ENCODE results near the gene STAC3. TPM values are rescaled to one million over a fixed set of nuclear protein-coding genes. Genes with fewer than 3 reads are reported as not detected.

Gene STAC3
- total and polyA plus RNA-seq, 10 of the 15 experiments (the other 5 are each of a cell fraction or from before 2014, with no cell fraction given) = 0.49 to 9.9 (median 3.8) TPM

DNA sequence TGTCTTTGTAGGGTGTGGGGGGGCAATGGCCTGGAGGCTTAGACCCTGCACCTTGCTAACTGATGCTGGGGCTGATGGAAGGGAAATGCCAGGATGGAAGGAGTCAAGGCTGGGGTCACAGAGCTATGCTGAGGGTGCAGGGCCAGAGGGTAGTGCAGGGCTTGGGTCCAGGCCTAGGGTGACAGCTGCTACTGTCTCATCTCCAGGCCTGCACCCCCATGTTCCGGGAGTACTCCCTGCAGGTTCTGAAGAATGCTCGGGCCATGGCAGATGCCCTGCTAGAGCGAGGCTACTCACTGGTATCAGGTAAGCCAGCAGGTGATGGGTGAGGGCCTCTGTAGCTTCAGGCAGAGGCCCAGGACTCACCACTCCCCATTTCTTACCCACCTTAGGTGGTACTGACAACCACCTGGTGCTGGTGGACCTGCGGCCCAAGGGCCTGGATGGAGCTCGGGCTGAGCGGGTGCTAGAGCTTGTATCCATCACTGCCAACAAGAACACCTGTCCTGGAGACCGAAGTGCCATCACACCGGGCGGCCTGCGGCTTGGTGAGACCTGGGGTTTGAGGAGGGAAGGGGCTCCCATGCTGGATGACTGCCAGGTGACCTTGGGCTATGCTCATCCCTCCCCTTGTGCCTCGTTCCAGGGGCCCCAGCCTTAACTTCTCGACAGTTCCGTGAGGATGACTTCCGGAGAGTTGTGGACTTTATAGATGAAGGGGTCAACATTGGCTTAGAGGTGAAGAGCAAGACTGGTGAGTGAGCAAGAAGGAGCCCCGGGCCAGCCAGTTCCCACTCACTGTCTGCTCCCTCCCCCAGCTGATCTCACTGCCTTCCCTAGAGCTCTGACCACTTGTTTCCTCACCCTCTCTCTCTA, 17.4 kb downstream of the STAC3 start:
- TF ChIP-seq POLR2A (IDR thresholded peaks at IDR 0.05; ENCODE audit: low read depth, low read length) (peak; percentile 49), JUNB (IDR thresholded peaks at IDR 0.05) (no peak), NFXL1 (IDR thresholded peaks at IDR 0.05; ENCODE audit: borderline replicate concordance) (no peak), ZNF24 (IDR thresholded peaks at IDR 0.05) (no peak)
- ChIA-PET SMC1A (ENCODE audit: uncharacterized antibody, unreplicated experiment) (interaction anchor here (1.0 kb wide), 1 partner anchor 20 kb away, joined by 3 read pairs; no protein-coding TSS in a partner anchor), POLR2A (interaction anchor here (0.6 to 1.1 kb wide), 2 partner anchors 10 to 605 kb away, joined by 3 read pairs; no protein-coding TSS in a partner anchor), CTCF (interaction anchor here (1.4 to 1.9 kb wide), 2 partner anchors 9 to 19 kb away, joined by 6 to 13 read pairs; no protein-coding TSS in a partner anchor), RAD21 (ENCODE audit: unreplicated experiment) (no interaction called here)
- WGBS (ENCODE audit: insufficient coverage, insufficient replicate concordance, low lambda C conversion rate, missing lambda C conversion rate) = 96% methylated on average over 15 of the region's 15 CpGs
- no peak overlapping the region for H2AFZ ChIP-seq (ENCODE audit: control insufficient read depth, low read depth, low read length)
- H3K4me1 ChIP-seq (ENCODE audit: control insufficient read depth, insufficient read depth, low read length) = peaks cover 28% of the 10 kb centered on the region
- in situ Hi-C loops (cut with MboI) = no loop called here
- H3K4me2 ChIP-seq (ENCODE audit: control insufficient read depth, insufficient read depth) = no peak overlapping the region; the same call in 1 of the 2 replicates
- H3K79me2 ChIP-seq (ENCODE audit: control insufficient read depth, insufficient read depth, low read length) = peaks cover 22% of the 10 kb centered on the region
- peaks cover 23 to 28% of the 10 kb centered on the region in 2 experiments for H3K36me3 ChIP-seq (ENCODE audit: control insufficient read depth in 2 of 2, insufficient read depth in 2 of 2, low read length in 1 of 2)
- FAIRE-seq = no peak
- H3K9ac ChIP-seq (ENCODE audit: control insufficient read depth, insufficient read depth, low read length) = no peak overlapping the region
- no peak overlapping the region for H3K27ac ChIP-seq (ENCODE audit: control insufficient read depth, insufficient read depth)
- ATAC-seq = no peak
- H4K20me1 ChIP-seq (ENCODE audit: control insufficient read depth, insufficient read depth) = no peaks in the 10 kb centered on the region
- BruUV-seq (replicated peaks) = no TSS peak
- peaks cover 0 to 3% of the 10 kb centered on the region in 2 experiments; a peak in 1 of 4 replicates for H3K27me3 ChIP-seq (replicated peaks in 1 of 2; ENCODE audit: control insufficient read depth in 2 of 2, insufficient read depth in 2 of 2, low read length in 1 of 2)
- intact Hi-C loops (cut with micrococcal nuclease; ENCODE audit: unreplicated experiment) = no loop called here
- no peaks in the 10 kb centered on the region for H3K9me3 ChIP-seq (replicated peaks; ENCODE audit: control insufficient read depth, insufficient read depth, low read length)
- no peak for DNase-seq (ENCODE audit: low read depth, low spot score)
- H3K4me3 ChIP-seq = no peak overlapping the region

GRCh38 chr12:57232156-57232756, 18.7 kb downstream of the STAC3 start:
- Histone ChIP-seq H3K79me2 (ENCODE audit: control insufficient read depth, insufficient read depth, low read length) (peaks cover 22% of the 10 kb centered on the region), H2AFZ (ENCODE audit: control insufficient read depth, low read depth, low read length) (no peak overlapping the region), H3K4me1 (ENCODE audit: control insufficient read depth, insufficient read depth, low read length) (peaks cover 19% of the 10 kb centered on the region), H3K27me3 (replicated peaks in 1 of 2; ENCODE audit: control insufficient read depth in 2 of 2, insufficient read depth in 2 of 2, low read length in 1 of 2) (no peaks in the 10 kb centered on the region), H3K27ac (ENCODE audit: control insufficient read depth, insufficient read depth) (no peak overlapping the region), H3K9me3 (replicated peaks; ENCODE audit: control insufficient read depth, insufficient read depth, low read length) (no peaks in the 10 kb centered on the region), H3K36me3 (ENCODE audit: control insufficient read depth in 2 of 2, insufficient read depth in 2 of 2, low read length in 1 of 2) (peaks cover 23 to 28% of the 10 kb centered on the region in 2 experiments), H3K4me3 (no peak overlapping the region), H3K4me2 (ENCODE audit: control insufficient read depth, insufficient read depth) (no peak overlapping the region), H3K9ac (ENCODE audit: control insufficient read depth, insufficient read depth, low read length) (no peak overlapping the region), H4K20me1 (ENCODE audit: control insufficient read depth, insufficient read depth) (no peaks in the 10 kb centered on the region)
- no peak for DNase-seq (ENCODE audit: low read depth, low spot score)
- in situ Hi-C loops (cut with MboI) (no loop called here), intact Hi-C loops (cut with micrococcal nuclease; ENCODE audit: unreplicated experiment) (no loop called here)
- RAD21 ChIA-PET (ENCODE audit: unreplicated experiment) = interaction anchor here (1.3 kb wide), 1 partner anchor 11 kb away, joined by 4 read pairs; no protein-coding TSS in a partner anchor
- WGBS (ENCODE audit: insufficient coverage, insufficient replicate concordance, low lambda C conversion rate, missing lambda C conversion rate) = 94% methylated on average over 19 of the region's 19 CpGs
- no TSS peak for BruUV-seq (replicated peaks)
- CTCF ChIA-PET = interaction anchor here (0.6 to 6.9 kb wide), 6 partner anchors 11 to 535 kb away, joined by 3 to 124 read pairs (median 4); no protein-coding TSS in a partner anchor
- ATAC-seq = no peak
- POLR2A ChIA-PET = interaction anchor here (0.5 kb wide), 1 partner anchor 21 kb away, joined by 3 read pairs; no protein-coding TSS in a partner anchor
- SMC1A ChIA-PET (ENCODE audit: uncharacterized antibody, unreplicated experiment) = no interaction called here
- FAIRE-seq = no peak
- no peak for TF ChIP-seq EP300 (IDR thresholded peaks at IDR 0.05; ENCODE audit: borderline replicate concordance in 1 of 2, control insufficient read depth in 1 of 2, low read depth in 2 of 2, low read length in 2 of 2)
- no peak for TF ChIP-seq SP1 (IDR thresholded peaks at IDR 0.05; ENCODE audit: low read depth, low read length)
- TF ChIP-seq RBBP5 (conservative IDR thresholded peaks at IDR 0.05) = no peak
- TF ChIP-seq CEBPB (IDR thresholded peaks at IDR 0.05; ENCODE audit: borderline replicate concordance in 1 of 2, low read depth in 2 of 2, low read length in 2 of 2) = no peak
- no peak for TF ChIP-seq SIX5 (IDR thresholded peaks at IDR 0.05; ENCODE audit: low read depth, low read length, severe bottlenecking)
- TF ChIP-seq LARP7 (IDR thresholded peaks at IDR 0.05) = no peak
- no peak for TF ChIP-seq ELK1 (IDR thresholded peaks at IDR 0.05; ENCODE audit: low read depth, low read length)
- TF ChIP-seq ATF3 (IDR thresholded peaks at IDR 0.05; ENCODE audit: borderline replicate concordance, extremely low read depth, low read depth, low read length) = no peak
- TF ChIP-seq NRF1 (conservative IDR thresholded peaks at IDR 0.05; ENCODE audit: low read depth, low read length) = no peak
- no peak for TF ChIP-seq ZNF384 (IDR thresholded peaks at IDR 0.05; ENCODE audit: borderline replicate concordance, low read depth, low read length)
- TF ChIP-seq HDAC2 (IDR thresholded peaks at IDR 0.05) = no peak

All from GM12878 (cell line).